Astrocyte of the cerebellum (primary cell): ENCODE data around the gene SMOC2.
A peak's percentile ranks its signal among the peaks of the same experiment; 100 is the strongest.

Experiments used
- DNase-seq: peaks from one replicate; pipeline ENCODE4 v3.0.0-alpha.2; 2011; ENCODE audit warnings: low read depth
- H3K4me3 ChIP-seq: 2 replicates; pipeline ENCODE4 v1.5.1; 2011; ENCODE audit warnings: mild to moderate bottlenecking, low read depth, low read length, moderate library complexity
- in situ Hi-C: cut with HindIII; loops from 2 replicates; pipeline ENCODE4 v1.10.0; 2017; ENCODE audit warnings: low sequenced_read_pairs
- TF ChIP-seq, protein P1 (sequence below): IDR thresholded peaks from 2 replicates; pipeline ENCODE4 v1.5.1; 2012; ENCODE audit warnings: low read length, low read depth, moderate library complexity, mild to moderate bottlenecking; ENCODE audit errors: missing control alignments

SMOC2 gene

DNA sequence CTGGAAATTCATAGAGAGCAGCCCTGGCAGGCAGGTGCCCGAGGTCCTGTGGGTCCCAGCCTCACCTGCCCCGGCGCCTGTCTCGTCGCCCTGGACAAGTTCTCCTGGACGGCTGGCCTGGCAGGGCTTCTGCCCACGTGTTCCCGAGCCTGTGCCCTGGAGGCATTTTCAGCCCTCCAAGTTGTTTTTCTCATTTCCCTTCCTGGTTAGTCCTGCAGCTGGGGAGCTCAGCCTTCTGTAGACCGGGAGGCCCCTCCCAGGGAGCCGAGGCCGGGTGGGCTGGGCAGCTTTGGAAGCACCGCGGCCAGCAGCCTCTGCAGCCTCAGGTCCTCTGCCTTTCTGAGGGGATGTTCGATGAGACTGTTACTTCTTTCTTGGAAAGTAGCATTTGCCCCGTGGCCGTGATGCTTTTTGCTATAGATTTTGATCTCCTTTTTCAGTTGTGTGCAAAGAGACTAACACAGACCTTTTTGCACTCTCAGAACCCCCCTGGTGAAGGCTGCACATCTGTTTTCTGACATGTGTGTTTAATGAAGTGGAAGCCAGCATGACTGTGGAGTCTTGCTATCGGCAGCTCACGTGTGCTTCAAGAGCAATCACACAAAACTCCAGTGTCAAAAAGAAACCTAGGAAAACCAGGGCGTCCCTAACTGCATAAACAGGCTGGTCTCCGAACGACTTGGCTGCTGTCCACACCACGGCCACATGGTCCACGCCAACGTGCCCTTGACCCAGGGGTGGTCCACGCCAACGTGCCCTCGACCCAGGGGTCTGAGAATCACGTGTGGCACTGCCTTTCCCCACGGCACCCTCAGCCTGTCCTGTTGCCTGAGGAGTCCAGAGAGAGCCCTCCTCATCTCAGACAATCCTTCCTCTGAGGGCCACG lies 207.5 kb downstream of the SMOC2 start:
- TF ChIP-seq, protein P1, sequence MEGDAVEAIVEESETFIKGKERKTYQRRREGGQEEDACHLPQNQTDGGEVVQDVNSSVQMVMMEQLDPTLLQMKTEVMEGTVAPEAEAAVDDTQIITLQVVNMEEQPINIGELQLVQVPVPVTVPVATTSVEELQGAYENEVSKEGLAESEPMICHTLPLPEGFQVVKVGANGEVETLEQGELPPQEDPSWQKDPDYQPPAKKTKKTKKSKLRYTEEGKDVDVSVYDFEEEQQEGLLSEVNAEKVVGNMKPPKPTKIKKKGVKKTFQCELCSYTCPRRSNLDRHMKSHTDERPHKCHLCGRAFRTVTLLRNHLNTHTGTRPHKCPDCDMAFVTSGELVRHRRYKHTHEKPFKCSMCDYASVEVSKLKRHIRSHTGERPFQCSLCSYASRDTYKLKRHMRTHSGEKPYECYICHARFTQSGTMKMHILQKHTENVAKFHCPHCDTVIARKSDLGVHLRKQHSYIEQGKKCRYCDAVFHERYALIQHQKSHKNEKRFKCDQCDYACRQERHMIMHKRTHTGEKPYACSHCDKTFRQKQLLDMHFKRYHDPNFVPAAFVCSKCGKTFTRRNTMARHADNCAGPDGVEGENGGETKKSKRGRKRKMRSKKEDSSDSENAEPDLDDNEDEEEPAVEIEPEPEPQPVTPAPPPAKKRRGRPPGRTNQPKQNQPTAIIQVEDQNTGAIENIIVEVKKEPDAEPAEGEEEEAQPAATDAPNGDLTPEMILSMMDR = no peak
- in situ Hi-C loops = no loop called here
- DNase-seq = peak; percentile 4
- H3K4me3 ChIP-seq = no peak overlapping the region

DNA sequence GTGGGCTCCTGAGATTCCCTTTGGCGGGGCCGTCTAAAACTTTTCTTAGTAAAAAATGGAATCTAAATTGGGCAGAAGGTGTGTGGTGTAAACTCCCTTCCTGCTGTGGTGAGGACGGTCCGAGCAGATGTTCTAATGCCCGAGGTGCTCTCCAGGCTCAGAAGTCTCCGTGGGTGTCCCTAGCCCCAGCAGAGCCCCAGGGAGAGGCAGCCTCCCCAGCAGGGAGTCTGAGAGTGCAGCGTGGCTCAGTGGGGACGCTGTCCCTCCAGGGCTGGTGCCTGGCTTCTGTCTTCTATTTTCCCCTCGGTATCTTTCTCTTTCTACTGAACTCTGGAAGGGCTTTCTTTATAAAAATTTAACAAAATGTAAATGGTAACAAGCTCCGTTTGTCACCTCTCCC lies 208.2 kb downstream of the SMOC2 start:
- no peak for DNase-seq
- no peak overlapping the region for H3K4me3 ChIP-seq
- TF ChIP-seq, protein P1 = no peak
- in situ Hi-C loops = no loop called here

DNA sequence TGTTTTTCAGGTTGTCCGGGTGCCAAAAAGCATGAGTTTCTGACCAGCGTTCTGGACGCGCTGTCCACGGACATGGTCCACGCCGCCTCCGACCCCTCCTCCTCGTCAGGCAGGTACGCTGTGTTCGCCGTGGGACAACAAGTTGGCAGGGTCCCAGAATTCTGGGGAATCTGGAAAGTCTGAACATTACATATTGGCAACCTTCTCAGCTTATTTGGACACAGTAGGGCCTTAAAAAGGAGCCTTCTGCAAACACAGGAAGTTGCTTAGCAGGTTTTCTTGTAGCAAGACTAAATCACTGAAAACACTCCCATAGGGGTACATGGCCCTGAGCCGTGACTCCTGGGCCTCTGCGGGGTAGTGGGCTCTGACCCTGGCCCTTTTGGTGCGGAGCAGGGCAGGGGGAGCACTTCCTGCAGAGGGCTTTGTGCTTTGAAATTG lies 209.7 kb downstream of the SMOC2 start:
- no peak for DNase-seq
- TF ChIP-seq, protein P1 = no peak
- H3K4me3 ChIP-seq = no peak overlapping the region
- in situ Hi-C loops = no loop called here

DNA sequence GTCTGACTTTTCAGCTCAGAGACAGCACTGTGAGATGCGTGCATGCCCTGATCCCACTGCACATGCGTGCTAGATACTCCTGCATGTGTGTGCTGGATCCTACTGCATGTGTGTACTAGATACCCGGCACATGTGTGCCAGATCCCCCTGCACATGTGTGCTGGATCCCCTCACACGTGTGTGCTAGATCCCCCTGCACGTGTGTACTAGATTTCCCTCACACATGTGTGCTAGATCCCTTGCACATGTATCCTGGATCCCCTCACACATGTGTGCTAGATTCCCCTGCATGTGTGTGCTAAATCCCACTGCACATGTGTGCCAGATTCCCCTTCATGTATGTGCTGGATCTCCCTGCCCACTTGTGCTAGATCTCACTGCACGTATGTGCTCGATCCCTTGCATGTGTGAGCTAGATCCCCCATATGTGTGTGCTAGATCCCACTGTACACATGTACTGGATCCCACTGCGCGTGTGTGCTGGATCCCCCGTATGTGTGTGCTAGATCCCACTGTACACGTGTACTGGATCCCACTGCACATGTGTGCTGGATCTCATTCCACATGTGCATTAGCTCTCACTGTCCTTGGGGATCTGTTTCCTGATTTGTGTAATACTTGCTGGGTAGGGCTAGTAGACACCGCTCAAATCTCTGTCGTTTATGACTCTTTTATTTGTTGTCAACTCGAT lies 214.6 kb downstream of the SMOC2 start:
- TF ChIP-seq, protein P1 = no peak
- no peak overlapping the region for H3K4me3 ChIP-seq
- in situ Hi-C loops = no loop called here
- no peak for DNase-seq

GRCh38 chr6:168658059-168658458 lies 217.1 kb downstream of the SMOC2 start:
- no peak for DNase-seq
- TF ChIP-seq, protein P1 = no peak
- in situ Hi-C loops = no loop called here
- no peak overlapping the region for H3K4me3 ChIP-seq

DNA sequence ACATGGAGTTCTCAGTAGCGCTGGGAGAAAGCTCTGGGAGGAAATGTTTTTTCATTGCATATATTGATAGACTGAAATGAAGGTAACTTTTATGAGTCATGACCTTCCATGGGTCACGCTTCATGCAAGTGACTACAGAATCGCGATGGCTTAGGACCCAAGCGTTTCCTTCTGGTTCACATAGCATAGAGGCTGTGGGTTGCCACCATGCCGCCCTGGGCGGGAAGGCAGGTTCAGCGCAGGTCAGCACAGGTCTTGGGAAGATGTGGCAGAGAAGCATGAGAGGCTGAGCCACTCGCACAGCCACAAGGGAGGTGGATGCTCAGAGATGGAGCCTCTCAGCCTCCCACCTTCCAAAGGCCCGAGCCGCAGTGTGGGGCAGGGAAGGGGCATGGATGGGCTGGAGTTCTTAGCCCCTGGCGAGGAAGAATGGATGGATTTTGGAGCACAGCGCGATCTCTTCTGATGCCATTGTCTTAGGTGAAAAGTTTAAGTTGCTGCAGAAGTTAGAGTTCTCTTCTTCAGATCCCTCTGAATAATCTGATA lies 219.5 kb downstream of the SMOC2 start:
- TF ChIP-seq, protein P1 = no peak
- in situ Hi-C loops = no loop called here

More for the DNA sequence above, 219.5 kb downstream of the SMOC2 start:
- H3K4me3 ChIP-seq = no peak overlapping the region
- no peak for DNase-seq
